Endothelial cell (in vitro differentiated cells): ENCODE results near the gene ZNF611. TPM values are rescaled to one million over a fixed set of nuclear protein-coding genes. Genes with fewer than 3 reads are reported as not detected.

Experiments used
- DNase-seq: peaks from one replicate; pipeline ENCODE4 v3.0.0; 2021; ENCODE audit warnings: low spot score
- H3K27ac Mint-ChIP-seq: one replicate; pipeline ENCODE4 v1.8.0; 2021; ENCODE audit warnings: mixed read lengths, inconsistent platforms; ENCODE audit not compliant: unreplicated experiment
- H3K27me3 Mint-ChIP-seq: one replicate; pipeline ENCODE4 v1.8.0; 2021; ENCODE audit warnings: mild to moderate bottlenecking, moderate library complexity, mixed read lengths, inconsistent platforms; ENCODE audit not compliant: unreplicated experiment
- H3K36me3 Mint-ChIP-seq: one replicate; pipeline ENCODE4 v1.8.0; 2021; ENCODE audit warnings: mild to moderate bottlenecking, low read depth, mixed read lengths, inconsistent platforms; ENCODE audit not compliant: unreplicated experiment
- H3K4me1 Mint-ChIP-seq: one replicate; pipeline ENCODE4 v1.8.0; 2021; ENCODE audit warnings: mild to moderate bottlenecking, mixed read lengths, inconsistent platforms; ENCODE audit not compliant: unreplicated experiment
- H3K4me3 Mint-ChIP-seq: one replicate; pipeline ENCODE4 v1.8.0; 2021; ENCODE audit warnings: mild to moderate bottlenecking, mixed read lengths, inconsistent platforms; ENCODE audit not compliant: unreplicated experiment
- H3K9me3 Mint-ChIP-seq: one replicate; pipeline ENCODE4 v1.8.0; 2021; ENCODE audit warnings: mixed read lengths, inconsistent platforms; ENCODE audit not compliant: unreplicated experiment
- total RNA-seq: library from RNA; stranded (reverse); fragmentation: NEBNext Ultra II Directional; extraction: Animal tissue kit (Norgen Biotek cat#: 25700); gene quantifications from one replicate; pipeline ENCODE4 v1.2.1, GENCODE V29; 2021; ENCODE audit not compliant: unreplicated experiment
- TF ChIP-seq, protein P1 (sequence below): fragments of 200-600 bp; sonication (generic); IDR thresholded peaks from one replicate; pipeline ENCODE4 v1.5.0; 2021; ENCODE audit warnings: antibody characterized with exemption; ENCODE audit not compliant: unreplicated experiment

The ZNF611 gene
- total RNA-seq, 1 donor from 2014 or later: 29.9 TPM

DNA sequence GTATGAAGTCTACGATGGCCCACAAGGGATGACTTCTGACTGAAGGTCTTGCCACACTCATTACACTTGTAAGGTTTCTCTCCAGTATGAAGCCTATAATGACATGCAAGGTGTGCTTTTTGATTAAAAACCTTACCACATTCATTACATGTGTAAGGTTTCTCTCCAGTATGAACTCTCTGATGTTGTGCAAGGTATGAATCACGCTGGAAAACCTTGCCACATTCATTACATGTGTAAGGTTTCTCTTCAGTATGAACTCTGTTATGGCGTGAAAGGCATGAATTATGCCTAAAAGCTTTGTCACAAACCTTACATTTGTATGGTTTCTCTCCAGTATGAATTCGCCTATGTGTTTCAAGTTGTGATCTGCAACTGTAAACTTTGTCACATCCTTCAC is 81.7 kb downstream of the ZNF611 start:
- no peaks in the 10 kb centered on the region for H3K27me3 Mint-ChIP-seq
- H3K4me3 Mint-ChIP-seq: no peak overlapping the region
- peaks cover 47% of the 10 kb centered on the region for H3K36me3 Mint-ChIP-seq
- no peak for DNase-seq
- H3K9me3 Mint-ChIP-seq: peaks cover 2% of the 10 kb centered on the region
- H3K27ac Mint-ChIP-seq: no peak overlapping the region
- no peaks in the 10 kb centered on the region for H3K4me1 Mint-ChIP-seq
- TF ChIP-seq, protein P1, sequence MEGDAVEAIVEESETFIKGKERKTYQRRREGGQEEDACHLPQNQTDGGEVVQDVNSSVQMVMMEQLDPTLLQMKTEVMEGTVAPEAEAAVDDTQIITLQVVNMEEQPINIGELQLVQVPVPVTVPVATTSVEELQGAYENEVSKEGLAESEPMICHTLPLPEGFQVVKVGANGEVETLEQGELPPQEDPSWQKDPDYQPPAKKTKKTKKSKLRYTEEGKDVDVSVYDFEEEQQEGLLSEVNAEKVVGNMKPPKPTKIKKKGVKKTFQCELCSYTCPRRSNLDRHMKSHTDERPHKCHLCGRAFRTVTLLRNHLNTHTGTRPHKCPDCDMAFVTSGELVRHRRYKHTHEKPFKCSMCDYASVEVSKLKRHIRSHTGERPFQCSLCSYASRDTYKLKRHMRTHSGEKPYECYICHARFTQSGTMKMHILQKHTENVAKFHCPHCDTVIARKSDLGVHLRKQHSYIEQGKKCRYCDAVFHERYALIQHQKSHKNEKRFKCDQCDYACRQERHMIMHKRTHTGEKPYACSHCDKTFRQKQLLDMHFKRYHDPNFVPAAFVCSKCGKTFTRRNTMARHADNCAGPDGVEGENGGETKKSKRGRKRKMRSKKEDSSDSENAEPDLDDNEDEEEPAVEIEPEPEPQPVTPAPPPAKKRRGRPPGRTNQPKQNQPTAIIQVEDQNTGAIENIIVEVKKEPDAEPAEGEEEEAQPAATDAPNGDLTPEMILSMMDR: no peak

Other genes with a start within 250 kb of the ZNF611 start
- 22.6 TPM for gene ZNF808, start 207.4 kb downstream of the ZNF611 start, total RNA-seq
- gene ZNF701, start 164.8 kb downstream of the ZNF611 start, total RNA-seq: 18.5 TPM
- gene ZNF83, start 96.7 kb downstream of the ZNF611 start, total RNA-seq: 40.0 TPM
- gene ZNF600, start 51.7 kb upstream of the ZNF611 start, total RNA-seq: 6.6 TPM
- gene ZNF28, start 86.6 kb upstream of the ZNF611 start, total RNA-seq: 22.3 TPM
- 21.4 TPM for gene ZNF468, start 122.6 kb upstream of the ZNF611 start, total RNA-seq
- gene ZNF320, start 162.6 kb upstream of the ZNF611 start, total RNA-seq: 34.7 TPM
- gene ZNF888, start 188.4 kb upstream of the ZNF611 start, total RNA-seq: 12.2 TPM
- gene ZNF816, start 227.8 kb upstream of the ZNF611 start, total RNA-seq: 16.5 TPM